MM.1S (cell line): Measurements from ENCODE around the gene NAIP.
"Not testable (repeated sequence)": the region's sequence is repeated elsewhere in the genome, so short reads cannot be mapped to it uniquely, and the experiment has no call there.

Source experiments
- DNase-seq: peaks from one replicate; pipeline ENCODE4 v3.0.0-alpha.2; 2015
- H2AFZ ChIP-seq: fragments of 300-600 bp; sonication (generic); 2 replicates; pipeline ENCODE4 v1.6.0; 2016; ENCODE audit warnings: antibody characterized with exemption, low read length
- H3F3A ChIP-seq: fragments of 300-600 bp; sonication (generic); 2 replicates; pipeline ENCODE4 v1.6.1; 2016; ENCODE audit warnings: mild to moderate bottlenecking, antibody characterized with exemption, low read length, moderate library complexity, mixed read lengths; ENCODE audit not compliant: insufficient read depth
- H3K27ac ChIP-seq: fragments of 300-600 bp; sonication (generic); 2 replicates; pipeline ENCODE4 v1.5.1; 2016; ENCODE audit warnings: mild to moderate bottlenecking, low read length
- H3K27me3 ChIP-seq: fragments of 300-600 bp; sonication (generic); replicated peaks from 2 replicates; pipeline ENCODE4 v1.6.0; 2016; ENCODE audit warnings: low read length; ENCODE audit not compliant: insufficient read depth
- H3K36me3 ChIP-seq: fragments of 300-600 bp; sonication (generic); replicated peaks from 2 replicates; pipeline ENCODE4 v1.6.1; 2016; ENCODE audit warnings: mild to moderate bottlenecking, low read length, mixed read lengths; ENCODE audit not compliant: insufficient read depth
- H3K4me1 ChIP-seq: fragments of 300-600 bp; sonication (generic); 2 replicates; pipeline ENCODE4 v1.6.1; 2016; ENCODE audit warnings: low read length, mixed read lengths
- H3K4me2 ChIP-seq: fragments of 300-600 bp; sonication (generic); 2 replicates; pipeline ENCODE4 v1.6.0; 2016; ENCODE audit warnings: low read depth, low read length
- H3K4me3 ChIP-seq: fragments of 300-600 bp; sonication (generic); 2 replicates; pipeline ENCODE4 v1.5.1; 2016; ENCODE audit warnings: low read length, mixed read lengths
- H3K79me2 ChIP-seq: fragments of 300-600 bp; sonication (generic); 2 replicates; pipeline ENCODE4 v1.6.1; 2016; ENCODE audit warnings: mixed run types, low read length, mixed read lengths
- H3K9ac ChIP-seq: fragments of 300-600 bp; sonication (generic); 2 replicates; pipeline ENCODE4 v1.6.1; 2016; ENCODE audit warnings: low read length, mixed read lengths
- H3K9me2 ChIP-seq: fragments of 300-600 bp; sonication (generic); replicated peaks from 2 replicates; pipeline ENCODE4 v1.6.1; 2016; ENCODE audit warnings: mild to moderate bottlenecking, low read length, mixed read lengths; ENCODE audit not compliant: insufficient read depth
- H3K9me3 ChIP-seq: fragments of 300-600 bp; sonication (generic); replicated peaks from 2 replicates; pipeline ENCODE4 v1.6.1; 2016; ENCODE audit warnings: mild to moderate bottlenecking, low read length, mixed read lengths; ENCODE audit not compliant: insufficient read depth
- H4K20me1 ChIP-seq: fragments of 300-600 bp; sonication (generic); 2 replicates; pipeline ENCODE4 v1.6.1; 2016; ENCODE audit warnings: mild to moderate bottlenecking, low read length, moderate library complexity, mixed read lengths; ENCODE audit not compliant: insufficient read depth
- CTCF ChIP-seq: fragments of 300-600 bp; sonication (generic); IDR thresholded peaks from 2 replicates; pipeline ENCODE4 v1.5.1; 2016; ENCODE audit warnings: antibody characterized with exemption, low read length, mixed read lengths
- EZH2 ChIP-seq: fragments of 300-600 bp; sonication (generic); optimal IDR thresholded peaks from 2 replicates; pipeline ENCODE3; 2017; ENCODE audit warnings: low read depth, mild to moderate bottlenecking, antibody characterized with exemption, low read length, mixed read lengths
- EZH2phosphoT487 ChIP-seq: fragments of 300-600 bp; sonication (generic); IDR thresholded peaks from 2 replicates; pipeline ENCODE4 v1.6.1; 2018; ENCODE audit warnings: antibody characterized with exemption, low read length

The NAIP gene

GRCh38 chr5:71011194-71011792 is 13.8 kb downstream of the NAIP start:
- H2AFZ ChIP-seq, result no peak overlapping the region
- no peak for TF ChIP-seq EZH2
- TF ChIP-seq CTCF, result no peak
- TF ChIP-seq EZH2phosphoT487, result no peak
- DNase-seq, result no peak
- H3K9ac ChIP-seq, result no peak overlapping the region
- H3K4me3 ChIP-seq, result no peak overlapping the region
- H3K4me2 ChIP-seq, result no peak overlapping the region
- H3K27ac ChIP-seq, result no peak overlapping the region
- H3K79me2 ChIP-seq, result no peaks in the 10 kb centered on the region
- no peaks in the 10 kb centered on the region for H3K4me1 ChIP-seq
- H3K27me3 ChIP-seq, result no peaks in the 10 kb centered on the region
- H3K9me3 ChIP-seq, result no peaks in the 10 kb centered on the region
- no peaks in the 10 kb centered on the region for H3F3A ChIP-seq
- H3K36me3 ChIP-seq, result no peaks in the 10 kb centered on the region
- no peaks in the 10 kb centered on the region for H4K20me1 ChIP-seq
- H3K9me2 ChIP-seq, result no peaks in the 10 kb centered on the region

- H3F3A ChIP-seq, H3K9me2 ChIP-seq, H4K20me1 ChIP-seq, H3K27ac ChIP-seq, H3K79me2 ChIP-seq, H3K4me1 ChIP-seq, H3K36me3 ChIP-seq, H3K9ac ChIP-seq, DNase-seq, H3K9me3 ChIP-seq, H3K27me3 ChIP-seq, H2AFZ ChIP-seq, H3K4me3 ChIP-seq, H3K4me2 ChIP-seq: not testable (repeated sequence)
Observed at GRCh38 chr5:71006983-71007382, 18.2 kb downstream of the NAIP start.

GRCh38 chr5:70984882-70985281 is 40.3 kb downstream of the NAIP start:
- H3K9ac ChIP-seq, result not testable (repeated sequence)

GRCh38 chr5:70967220-70967619 is 57.9 kb downstream of the NAIP start:
- not testable (repeated sequence) for H3K27me3 ChIP-seq, H2AFZ ChIP-seq, H3K27ac ChIP-seq, H3K9me2 ChIP-seq, H3K4me2 ChIP-seq, H3K36me3 ChIP-seq, DNase-seq, H4K20me1 ChIP-seq, H3K4me1 ChIP-seq, H3K9ac ChIP-seq, H3F3A ChIP-seq, H3K79me2 ChIP-seq, H3K9me3 ChIP-seq, H3K4me3 ChIP-seq

More at GRCh38 chr5:70984882-70985281, 40.3 kb downstream of the NAIP start:
- H3K9me2 ChIP-seq, H3K4me1 ChIP-seq, H2AFZ ChIP-seq, H3F3A ChIP-seq, DNase-seq, H3K79me2 ChIP-seq, H3K27me3 ChIP-seq, H3K27ac ChIP-seq, H3K4me2 ChIP-seq, H3K36me3 ChIP-seq, H4K20me1 ChIP-seq, H3K4me3 ChIP-seq, H3K9me3 ChIP-seq: not testable (repeated sequence)

GRCh38 chr5:70964531-70964930 is 60.6 kb downstream of the NAIP start:
- H3K79me2 ChIP-seq, H3F3A ChIP-seq, H3K4me1 ChIP-seq, H3K4me3 ChIP-seq, H3K27me3 ChIP-seq, H3K36me3 ChIP-seq, H2AFZ ChIP-seq, H3K27ac ChIP-seq, H3K9ac ChIP-seq, H3K9me2 ChIP-seq, DNase-seq, H4K20me1 ChIP-seq, H3K4me2 ChIP-seq, H3K9me3 ChIP-seq: not testable (repeated sequence)

GRCh38 chr5:70953068-70953467 is 72.1 kb downstream of the NAIP start:
- H3K9me3 ChIP-seq, H3K4me2 ChIP-seq, H3K27ac ChIP-seq, H3F3A ChIP-seq, H3K4me1 ChIP-seq, H3K9ac ChIP-seq, H3K79me2 ChIP-seq, H4K20me1 ChIP-seq, H3K9me2 ChIP-seq, H3K36me3 ChIP-seq, H2AFZ ChIP-seq, H3K27me3 ChIP-seq, H3K4me3 ChIP-seq, DNase-seq: not testable (repeated sequence)

GRCh38 chr5:70932560-70932959 is 92.6 kb downstream of the NAIP start:
- H3K27me3 ChIP-seq, H3K36me3 ChIP-seq, H3K79me2 ChIP-seq, H2AFZ ChIP-seq, H3K9me2 ChIP-seq, DNase-seq, H3F3A ChIP-seq, H3K4me2 ChIP-seq, H3K4me1 ChIP-seq, H3K9me3 ChIP-seq, H3K9ac ChIP-seq, H3K4me3 ChIP-seq, H3K27ac ChIP-seq, H4K20me1 ChIP-seq: not testable (repeated sequence)
